ENCODE data around the gene MBTPS1.

DNA sequence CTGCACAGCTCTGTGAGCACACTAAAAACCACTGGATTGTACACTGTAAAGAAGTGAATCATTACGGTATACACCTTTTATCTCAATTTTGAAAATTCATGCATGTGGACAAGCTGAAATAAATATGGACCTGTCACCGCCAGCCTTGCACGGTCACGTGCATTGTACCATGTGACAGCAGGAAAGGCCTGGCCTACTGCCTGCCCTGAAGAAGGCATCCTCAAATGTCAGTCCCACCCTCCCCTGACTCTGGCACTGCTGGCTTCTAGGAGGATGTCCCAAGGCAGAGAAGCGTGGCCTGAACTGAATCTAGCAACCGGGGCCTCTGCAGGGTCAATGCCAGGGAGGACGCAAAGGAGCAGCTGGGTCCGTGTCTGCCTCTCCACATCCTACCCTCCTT is 108.8 kb downstream of the MBTPS1 start:
- TF ChIP-seq, protein P1, sequence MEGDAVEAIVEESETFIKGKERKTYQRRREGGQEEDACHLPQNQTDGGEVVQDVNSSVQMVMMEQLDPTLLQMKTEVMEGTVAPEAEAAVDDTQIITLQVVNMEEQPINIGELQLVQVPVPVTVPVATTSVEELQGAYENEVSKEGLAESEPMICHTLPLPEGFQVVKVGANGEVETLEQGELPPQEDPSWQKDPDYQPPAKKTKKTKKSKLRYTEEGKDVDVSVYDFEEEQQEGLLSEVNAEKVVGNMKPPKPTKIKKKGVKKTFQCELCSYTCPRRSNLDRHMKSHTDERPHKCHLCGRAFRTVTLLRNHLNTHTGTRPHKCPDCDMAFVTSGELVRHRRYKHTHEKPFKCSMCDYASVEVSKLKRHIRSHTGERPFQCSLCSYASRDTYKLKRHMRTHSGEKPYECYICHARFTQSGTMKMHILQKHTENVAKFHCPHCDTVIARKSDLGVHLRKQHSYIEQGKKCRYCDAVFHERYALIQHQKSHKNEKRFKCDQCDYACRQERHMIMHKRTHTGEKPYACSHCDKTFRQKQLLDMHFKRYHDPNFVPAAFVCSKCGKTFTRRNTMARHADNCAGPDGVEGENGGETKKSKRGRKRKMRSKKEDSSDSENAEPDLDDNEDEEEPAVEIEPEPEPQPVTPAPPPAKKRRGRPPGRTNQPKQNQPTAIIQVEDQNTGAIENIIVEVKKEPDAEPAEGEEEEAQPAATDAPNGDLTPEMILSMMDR (IDR thresholded peaks at IDR 0.05) = no peak
- no peak for TF ChIP-seq ZFX (IDR thresholded peaks at IDR 0.05; ENCODE audit: borderline replicate concordance)

Measured in 22Rv1 (cell line).